Tibial nerve (tissue), 3 donors: Measurements from ENCODE around the gene PADI6.

ENCODE experiments used
- CTCF ChIP-seq, 5 experiments: fragments of 200-600 bp in 3 of 5; fragments of 450-650 bp in 2 of 5; sonication (generic) in 3 of 5; IDR thresholded peaks; one replicate each; pipeline ENCODE4 v1.5.1; 2016 to 2019; ENCODE audit warnings: antibody characterized with exemption in 5 of 5, mild to moderate bottlenecking in 3 of 5, moderate library complexity in 2 of 5
- POLR2A ChIP-seq, 2 donors: fragments of 450-650 bp; IDR thresholded peaks; one replicate each; pipeline ENCODE4 v1.6.1; 2017; ENCODE audit warnings: antibody characterized with exemption in 2 of 2, mild to moderate bottlenecking in 2 of 2, moderate library complexity in 2 of 2

GRCh38 chr1:17328855-17329254 lies 43.1 kb upstream of the PADI6 start:
- TF ChIP-seq CTCF (IDR thresholded peaks at IDR 0.05), result no peak
- no peak for TF ChIP-seq POLR2A (IDR thresholded peaks at IDR 0.05)
